HG02970 (cell line): ENCODE data around the gene CASZ1.
A peak's percentile ranks its signal among the peaks of the same experiment; 100 is the strongest.

Experiments used
- ATAC-seq: cut with Tn5 transposase; IDR thresholded peaks from one replicate; pipeline ENCODE4 v1.9.1; 2021; ENCODE audit warnings: mild to moderate bottlenecking, moderate library complexity, moderate number of reproducible peaks; ENCODE audit not compliant: unreplicated experiment, low FRiP score

Gene CASZ1

DNA sequence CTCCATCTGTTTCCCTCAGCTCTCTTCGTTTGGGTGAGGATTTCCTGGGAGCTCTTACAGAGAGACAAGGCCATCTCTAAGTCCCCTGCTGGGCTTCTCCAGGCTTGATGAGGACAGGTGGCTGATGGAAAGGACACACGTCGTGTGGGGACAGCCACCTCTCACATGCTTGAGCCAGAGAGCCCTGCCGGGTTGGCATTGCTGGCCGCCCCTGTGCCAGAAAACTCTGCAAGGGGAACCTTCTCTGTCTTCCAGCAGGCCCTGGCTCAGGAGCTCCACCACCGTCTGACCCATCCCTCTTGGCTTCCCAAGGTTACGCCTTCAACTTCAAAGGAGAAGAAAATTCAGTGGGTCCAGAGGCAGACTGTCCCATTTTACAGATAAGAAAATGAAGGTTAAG lies 82.8 kb downstream of the CASZ1 start:
- no peak for ATAC-seq

DNA sequence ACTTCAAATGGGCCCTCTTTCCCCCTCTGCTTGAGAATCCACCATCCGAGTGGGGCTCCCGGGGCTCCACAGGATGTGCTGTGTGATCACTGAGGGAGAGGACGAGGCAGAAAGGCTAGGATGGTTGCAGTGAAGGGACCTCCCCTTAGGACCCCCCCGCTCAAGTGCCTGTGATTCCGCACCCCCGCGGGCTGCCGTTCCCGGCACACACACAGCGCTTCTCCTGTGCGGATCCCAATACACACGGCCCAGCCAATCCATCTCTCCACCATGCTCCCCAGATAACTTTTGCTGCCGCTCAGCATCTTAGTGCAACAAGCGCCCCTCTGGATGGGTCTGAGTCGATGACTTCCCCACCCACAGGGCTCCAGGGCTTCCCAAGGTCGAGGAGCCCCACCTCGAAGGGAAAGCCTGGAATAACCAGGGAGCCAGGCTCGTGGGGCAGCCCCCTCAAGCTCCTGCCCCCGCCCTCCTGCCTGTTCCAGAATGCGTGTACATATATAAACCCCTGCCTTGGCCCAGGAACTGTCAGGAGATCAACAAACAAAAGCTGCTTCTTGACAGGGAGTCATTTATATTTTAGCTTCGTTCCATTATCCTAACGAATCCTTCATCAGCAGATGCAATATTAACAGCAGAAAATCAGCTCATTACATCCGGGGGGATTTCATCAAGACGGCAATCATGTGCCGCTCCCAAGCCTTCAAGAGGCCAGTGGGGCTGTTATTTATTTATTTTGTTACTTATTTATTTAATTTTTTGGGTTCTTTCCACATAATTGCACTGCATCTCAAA lies 83.7 kb downstream of the CASZ1 start:
- no peak for ATAC-seq

DNA sequence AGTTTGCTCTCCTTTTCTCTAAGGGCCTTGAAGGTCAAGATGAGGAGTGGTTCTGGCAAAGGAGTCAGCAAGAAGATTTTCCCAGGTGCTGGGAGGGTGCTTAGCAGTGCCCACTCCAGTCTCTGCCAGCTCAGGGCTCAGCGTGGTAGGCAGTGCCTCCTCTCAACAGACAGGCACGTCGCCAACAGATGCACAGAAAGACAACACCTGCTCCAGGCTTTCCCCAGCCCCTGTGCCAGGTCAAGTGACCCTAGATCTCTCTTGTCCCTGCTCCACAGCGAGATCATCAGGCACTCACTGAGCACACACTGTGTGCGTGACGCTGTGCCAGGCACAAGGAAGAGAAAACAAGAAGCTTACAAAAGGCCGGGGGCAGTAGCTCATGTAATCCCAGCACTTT lies 86.0 kb downstream of the CASZ1 start:
- no peak for ATAC-seq

DNA sequence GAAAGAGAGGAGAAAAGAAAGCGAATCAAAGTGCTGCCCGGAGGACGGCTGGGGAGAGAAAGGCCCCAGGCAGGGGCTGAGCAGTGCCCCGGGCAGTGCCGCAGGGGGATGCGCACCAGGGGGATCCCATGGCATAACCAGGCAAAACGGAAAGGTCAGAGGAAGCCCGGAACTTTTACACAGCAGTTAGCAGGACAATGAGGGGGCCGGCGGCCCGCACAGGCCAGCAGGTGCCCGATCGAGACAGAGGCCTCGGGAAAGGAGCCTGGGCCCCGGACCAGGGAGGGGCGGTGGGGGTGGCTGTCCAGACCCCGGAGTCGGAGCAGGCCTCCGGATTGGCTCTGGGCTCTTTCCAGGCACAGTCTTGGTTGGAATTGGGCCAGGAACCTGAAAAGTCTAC lies 86.8 kb downstream of the CASZ1 start:
- ATAC-seq, result no peak

DNA sequence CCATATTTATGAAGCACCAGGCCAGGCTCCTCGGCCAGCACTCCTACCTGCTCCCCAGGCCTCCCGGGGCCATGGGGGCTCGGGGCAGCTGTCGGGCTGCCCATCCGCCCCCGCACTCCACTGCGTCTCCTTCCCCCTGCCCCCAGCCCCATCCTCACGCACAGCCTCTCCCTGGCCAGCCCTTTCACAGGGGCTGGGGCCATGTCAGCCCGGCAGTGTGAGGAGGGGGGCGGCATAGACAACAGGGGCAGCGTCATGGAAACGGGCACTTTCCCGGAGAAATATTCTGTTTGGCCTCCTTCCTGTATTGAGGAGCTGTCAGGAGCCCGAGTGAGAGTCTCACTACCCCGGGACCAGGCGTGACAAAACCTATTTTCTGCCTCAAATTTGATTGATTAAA lies 87.3 kb downstream of the CASZ1 start:
- ATAC-seq, result no peak

DNA sequence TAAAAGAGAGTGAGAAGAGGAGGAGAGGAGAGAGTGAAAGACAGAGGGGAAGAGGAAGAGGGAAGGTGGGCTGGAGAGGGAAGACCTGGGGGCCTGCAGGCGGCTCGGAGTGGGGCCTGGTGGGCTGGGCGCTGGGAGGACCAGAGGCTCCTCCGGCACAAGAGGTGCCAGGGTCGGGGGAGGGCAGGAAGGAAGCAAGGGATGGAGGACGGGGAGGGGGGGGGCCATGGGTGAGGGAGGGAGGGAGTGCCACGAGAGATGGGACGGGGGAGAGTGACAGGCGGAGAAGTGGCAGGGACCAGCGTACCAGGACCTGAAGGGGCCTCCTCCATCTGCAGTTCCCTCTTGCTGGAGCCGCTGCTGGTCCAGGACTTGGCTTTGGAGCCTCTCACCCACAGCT lies 87.7 kb downstream of the CASZ1 start:
- no peak for ATAC-seq

DNA sequence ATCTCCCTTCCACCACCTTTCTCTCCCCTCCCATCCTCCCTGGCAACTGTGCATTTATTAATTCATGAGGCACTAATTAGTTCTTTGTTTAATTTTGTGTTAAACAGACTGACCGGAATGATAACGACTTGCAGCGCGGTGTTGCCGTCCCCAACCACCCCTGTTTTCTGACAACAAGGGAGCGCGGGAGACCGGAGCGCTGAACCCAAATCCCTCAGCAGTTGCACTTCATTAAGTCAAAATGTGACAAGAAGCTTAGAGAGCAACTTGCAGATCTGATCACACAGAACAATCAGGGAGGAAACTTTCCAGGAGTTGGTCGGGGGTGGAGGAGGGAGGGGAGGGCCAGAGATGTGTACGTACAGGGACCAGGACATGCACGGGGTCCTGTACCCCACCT lies 89.2 kb downstream of the CASZ1 start:
- ATAC-seq, result no peak

DNA sequence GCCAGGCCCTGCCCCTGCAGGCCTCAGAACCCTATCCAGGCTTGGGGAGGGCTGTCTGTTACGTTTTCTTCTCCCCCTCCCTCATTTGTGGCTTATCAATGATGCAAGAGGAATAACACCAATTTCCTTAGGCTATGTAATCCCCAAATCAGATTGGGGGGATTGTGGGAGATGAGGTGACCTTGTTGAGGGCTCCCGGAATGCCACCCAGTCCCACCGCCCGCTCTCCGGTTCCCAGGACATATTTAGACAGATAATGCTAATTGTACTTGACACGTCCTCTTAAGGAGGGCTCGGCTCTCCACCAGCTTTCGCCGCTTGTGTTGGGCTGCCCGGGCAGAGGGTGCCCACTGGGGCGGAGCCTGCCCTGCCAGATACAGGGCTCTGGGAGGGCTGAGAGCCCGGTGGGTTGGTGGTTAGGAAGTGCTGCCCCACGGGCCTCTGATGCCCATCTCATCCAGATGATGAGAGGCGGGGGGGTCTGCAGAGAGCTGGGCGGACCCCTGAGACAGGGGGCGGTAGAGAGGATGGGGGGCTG lies 90.0 kb downstream of the CASZ1 start:
- no peak for ATAC-seq

DNA sequence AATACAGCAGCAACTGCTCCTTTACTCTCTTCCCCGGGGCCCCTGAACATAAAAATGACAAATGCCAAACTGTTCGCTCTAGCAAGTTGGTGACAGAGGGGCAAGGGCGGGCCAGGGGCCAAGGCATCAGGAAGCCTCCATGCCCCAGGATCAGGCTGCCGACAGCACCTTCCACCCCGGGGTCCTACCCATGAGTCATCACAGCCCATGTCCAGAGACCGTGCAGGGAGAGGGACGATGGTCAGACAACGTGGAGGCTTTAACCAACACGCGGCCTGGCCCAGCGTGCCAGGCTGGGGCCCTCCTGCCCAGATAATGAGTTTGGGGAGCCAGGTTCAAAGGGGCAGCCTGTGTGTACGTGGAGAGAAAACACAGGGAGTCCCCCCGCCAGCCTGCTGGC lies 90.5 kb downstream of the CASZ1 start:
- ATAC-seq, result no peak

DNA sequence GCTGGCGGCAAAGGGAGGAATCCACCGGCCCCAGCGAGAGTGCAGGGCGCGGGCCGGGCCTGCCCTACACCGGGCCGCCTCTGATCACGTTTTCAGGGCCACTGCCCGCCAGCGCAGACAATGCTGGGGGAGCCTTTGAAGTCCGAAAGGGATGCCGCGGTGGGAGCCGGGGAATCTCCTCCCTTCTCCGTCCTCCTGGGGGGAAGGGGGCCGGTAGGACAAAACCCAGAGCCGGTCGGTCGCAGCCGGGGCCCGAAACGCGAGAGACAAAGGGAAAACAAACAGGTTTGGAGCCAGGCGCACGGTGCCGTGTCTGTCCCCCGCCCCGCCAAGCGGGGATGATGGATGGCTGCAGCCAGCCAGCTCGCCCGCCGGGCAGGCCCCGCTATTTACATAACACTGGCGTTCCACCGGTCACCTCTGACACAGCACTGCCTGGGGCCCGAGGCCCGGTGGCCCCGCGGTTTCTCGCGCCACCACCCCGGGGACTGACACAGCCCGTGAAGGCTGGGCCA lies 92.0 kb downstream of the CASZ1 start:
- no peak for ATAC-seq

DNA sequence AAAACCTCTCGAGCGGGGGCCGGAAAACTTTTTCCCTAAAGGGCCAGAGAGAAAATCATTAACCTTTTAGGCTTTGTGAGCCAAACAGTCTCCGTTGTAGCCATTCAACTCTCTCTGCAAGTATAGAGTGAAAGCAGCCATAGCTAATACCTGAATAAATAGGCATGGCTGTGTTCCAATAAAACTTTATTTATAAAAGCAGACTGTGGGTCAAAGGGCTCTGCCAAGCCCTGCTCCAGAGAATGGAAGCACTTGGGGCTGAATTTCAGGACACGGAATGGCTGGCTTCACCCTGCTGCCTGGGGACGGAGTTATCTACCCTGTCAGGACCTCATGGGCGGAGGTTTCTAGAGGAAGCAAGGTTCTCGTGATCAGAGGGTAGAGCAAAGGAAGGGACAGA lies 92.7 kb downstream of the CASZ1 start:
- no peak for ATAC-seq

DNA sequence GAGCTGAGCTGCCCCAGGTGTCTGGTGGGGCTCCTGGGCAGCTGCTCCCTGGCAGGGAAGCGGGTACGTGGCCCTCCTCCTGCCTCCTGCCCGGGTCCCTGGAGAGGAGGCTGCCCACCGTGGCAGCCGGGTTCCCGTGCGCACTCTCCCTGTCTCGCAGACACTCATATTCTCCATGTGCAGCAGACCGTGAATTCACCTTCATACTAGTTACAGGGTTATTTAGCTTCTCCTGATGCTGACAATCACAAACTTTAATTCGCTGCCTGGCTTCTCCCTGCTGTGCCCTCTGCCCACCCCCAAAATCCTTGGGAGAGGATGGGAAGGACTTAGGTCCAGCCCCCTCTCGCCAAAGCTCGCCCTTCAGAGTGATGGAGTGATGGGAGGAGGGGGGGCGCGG lies 95.3 kb downstream of the CASZ1 start:
- no peak for ATAC-seq

DNA sequence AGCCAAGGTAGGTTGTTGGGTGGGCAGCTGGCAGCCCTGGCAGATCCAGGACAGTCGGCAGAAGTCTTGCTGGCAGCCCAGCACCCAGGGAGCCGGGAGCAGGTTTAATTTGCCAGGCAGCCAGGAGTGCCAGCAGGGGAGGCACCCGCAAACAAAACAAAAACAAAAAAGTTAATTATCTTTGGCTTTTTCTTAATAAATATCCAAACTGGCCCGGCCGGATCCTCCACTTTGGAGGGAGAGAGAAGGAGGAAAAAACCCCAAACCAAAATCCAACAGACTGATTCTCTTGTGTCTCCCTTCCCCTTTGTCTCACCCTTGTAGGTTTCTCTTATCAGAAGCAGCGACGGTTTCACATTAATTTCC lies 97.0 kb downstream of the CASZ1 start:
- no peak for ATAC-seq

DNA sequence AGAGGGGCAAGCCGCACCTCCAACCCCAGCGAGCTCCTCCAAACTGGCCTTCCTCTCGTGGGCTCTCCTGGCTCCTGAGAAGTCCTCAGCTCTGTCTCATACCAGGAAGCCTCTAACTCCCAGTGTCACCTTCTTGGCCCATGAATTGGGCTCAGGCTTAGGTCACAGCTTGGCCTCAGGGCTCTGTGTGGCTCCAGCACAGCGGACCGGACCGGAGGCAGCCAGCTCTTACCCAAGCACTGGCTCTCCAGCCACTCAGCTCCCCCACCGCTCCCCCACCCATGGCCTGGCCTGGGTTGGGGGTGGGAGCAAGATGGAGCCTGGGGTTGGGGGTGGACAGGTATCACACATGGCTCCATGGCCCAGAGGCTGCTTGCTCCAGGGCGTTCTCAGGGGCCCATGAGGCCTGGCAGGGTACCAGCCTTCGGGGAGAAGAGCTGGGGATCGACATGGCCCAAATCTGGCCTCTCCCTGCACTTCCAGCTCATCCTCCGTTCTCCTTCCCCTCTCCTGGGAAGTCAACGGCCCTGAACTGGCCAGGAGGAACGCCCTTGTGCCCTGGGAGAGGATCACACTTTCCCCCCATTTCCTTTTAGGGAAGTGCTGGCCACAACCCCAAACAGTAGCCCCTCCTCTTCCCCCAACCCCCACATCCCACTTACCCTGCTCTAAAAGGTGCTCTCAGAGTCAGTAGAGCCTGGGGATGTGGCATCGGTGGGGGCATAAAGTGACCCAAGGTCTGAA lies 97.5 kb downstream of the CASZ1 start:
- ATAC-seq, result no peak

DNA sequence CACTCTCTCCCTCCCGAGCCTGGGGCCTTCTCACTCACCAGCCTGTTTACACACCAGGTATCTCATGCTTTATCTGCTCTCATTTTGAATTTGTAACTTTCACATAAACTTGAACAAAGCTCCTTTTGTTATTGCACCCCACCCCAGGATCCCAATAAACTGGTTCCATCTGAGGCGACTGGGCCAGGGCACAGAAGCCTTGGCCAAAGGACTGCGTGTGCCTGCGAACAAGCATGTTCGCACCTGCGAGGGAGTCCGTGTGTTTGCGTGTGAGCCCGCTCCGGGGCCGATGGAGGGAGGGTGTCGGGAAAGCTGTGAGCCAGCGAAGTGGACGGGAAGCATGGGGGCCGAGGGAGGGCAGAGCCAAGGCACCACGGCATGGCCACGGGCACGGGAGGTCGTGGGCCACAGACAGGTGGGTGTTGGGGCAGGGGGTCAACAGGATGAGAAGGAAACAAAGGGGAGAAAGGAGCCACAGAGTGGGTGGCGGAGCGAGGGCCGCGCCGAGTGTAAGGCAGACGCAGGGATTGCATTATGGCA lies 98.8 kb downstream of the CASZ1 start:
- no peak for ATAC-seq

DNA sequence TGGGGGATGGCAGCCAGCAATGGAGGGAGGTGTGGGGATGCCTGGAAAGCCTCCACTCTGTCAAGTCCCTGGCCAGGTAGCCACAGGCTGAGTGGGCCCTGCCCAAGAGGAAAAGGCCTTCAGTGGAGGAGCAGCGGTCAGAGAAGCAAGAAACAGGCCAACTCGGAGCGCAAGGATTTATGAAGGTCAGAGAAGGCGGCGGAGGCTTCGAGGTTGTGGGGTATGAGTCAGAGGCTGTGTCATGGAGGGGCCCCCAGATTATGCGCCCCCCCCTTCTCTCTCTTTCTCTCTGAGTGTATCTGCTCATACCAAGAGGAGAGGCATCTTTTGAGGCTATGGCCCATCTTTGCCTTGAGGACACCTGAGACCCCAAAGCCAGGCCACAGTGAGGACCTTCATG lies 99.5 kb downstream of the CASZ1 start:
- ATAC-seq, result no peak

DNA sequence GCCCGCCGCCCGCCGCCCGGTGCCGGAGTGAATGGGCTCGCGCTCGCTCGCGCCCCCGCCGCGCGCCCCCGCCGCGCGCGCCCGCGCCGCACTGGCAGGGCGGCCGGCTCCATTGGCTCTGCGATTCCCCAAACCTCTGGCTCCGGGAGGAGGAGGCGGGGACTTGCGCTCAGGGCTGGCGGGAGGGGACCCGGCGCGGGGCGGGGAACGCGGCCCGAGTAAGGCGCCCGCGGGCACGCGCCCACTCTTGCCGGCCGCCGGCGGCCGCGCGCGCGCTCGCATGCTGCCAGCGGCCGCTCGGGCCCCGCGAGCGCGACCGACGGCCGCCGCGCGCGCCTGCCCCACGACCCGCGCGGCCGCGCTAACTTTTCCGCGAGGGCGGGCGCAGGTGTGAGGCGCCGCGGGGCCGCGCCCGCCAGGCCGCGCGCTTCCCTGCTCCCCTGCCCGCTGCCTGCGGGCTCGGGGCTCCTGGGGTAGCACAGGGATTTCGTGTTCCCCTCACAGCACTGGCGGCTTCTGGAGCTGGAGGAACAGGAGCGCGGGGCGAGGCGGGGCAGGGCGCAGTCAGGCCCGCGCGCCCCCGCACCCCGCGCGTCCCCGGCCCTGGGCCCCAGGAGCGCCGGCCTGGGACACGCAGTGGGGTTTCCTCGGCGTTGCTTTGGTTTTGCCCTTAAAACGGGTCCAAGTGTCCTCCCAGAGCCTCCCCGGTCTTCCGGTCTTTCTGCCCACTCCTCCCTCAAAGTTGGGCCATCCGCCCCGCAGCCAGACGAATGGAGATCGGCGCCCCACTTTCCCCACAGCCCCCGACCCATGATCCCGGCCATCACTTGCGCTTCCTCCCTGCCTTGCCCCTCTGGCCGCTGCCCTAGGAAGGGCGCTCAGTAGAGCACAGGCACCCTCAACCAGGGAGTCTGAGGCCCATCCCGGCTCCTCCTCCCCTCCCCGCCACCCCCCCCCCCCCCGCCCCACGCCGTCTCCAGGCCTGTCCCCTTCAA lies 101.5 kb downstream of the CASZ1 start:
- ATAC-seq, result peak; percentile 51

DNA sequence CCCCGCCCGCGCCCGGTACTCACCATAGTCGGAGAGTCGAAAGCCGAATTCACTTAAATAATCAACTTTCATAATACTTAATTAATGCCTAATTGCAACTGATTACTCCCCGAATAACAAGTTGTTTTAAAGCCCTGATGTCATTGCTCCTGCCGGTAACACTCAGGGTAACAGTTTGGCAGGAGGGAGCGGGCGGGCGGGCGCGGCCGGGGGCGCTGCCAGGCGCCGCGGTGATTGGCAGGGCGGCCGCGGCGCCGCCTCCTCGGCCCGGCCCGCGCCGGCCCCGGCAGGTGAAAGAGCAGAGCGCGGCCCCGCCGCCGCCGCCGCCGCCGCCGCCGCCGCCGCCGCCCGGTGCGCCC lies 102.2 kb downstream of the CASZ1 start:
- peak; percentile 36 for ATAC-seq

DNA sequence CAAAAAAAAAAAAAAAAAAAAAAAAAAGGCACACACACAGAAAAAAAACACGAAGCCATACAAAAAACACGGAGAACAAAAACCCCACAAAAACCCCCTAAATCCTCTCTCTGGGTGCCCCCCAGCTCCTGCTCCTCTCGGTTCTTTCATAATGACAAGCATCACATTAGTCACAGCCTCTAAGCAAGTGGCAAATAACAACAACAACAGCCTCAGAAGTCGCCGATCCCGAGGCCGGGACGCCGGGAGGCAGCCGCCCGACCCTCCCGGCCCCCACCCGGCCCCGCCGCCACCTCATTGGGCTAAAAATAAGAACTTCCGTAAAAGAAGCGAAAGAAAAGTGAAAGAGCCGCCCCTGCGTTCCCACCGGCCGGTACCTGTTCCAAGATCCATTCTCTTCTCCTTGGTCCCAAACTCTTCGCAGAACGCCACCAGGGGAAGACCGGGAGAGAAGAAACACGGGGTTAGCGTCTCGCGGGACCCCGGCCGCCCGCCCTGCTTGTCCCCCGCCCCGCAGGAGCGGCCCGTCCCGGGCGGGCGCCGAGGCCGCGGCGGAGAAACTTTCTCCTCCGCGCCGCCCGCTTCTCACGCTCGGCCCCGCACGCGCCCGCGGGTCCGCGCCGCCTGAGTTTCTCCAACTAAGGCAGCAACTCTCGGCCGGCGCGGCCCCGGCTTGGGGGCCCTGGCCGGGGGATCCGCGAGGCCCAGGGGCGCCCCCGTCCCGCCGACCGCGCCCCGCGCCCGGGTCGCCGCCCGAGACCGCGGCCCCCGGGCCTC lies 102.8 kb downstream of the CASZ1 start:
- no peak for ATAC-seq

DNA sequence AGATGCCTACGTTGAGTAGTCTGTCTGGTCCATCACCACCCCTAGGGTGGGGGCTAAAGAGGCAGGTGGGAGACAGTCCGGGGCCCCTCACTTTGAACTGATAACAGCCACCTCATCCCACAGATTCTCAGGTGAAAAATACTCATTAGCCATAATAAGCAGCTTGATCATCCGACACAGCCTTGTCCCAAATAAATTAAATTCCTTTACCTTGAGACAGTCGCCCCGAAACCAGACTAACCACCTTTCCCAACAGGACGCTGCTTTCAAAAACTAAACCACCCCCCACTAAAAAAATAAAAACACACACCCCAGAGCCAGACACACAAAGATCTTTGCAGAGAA lies 103.3 kb downstream of the CASZ1 start:
- no peak for ATAC-seq
